NOMO-1 treated with DMSO at 0.1 percent for 48 hours (cell line): ENCODE measurements around the gene KCNH2.
"Not testable (repeated sequence)": the region's sequence is repeated elsewhere in the genome, so short reads cannot be mapped to it uniquely, and the experiment has no call there.

Source experiments
- DNase-seq: peaks from one replicate; lab custom pipeline; 2025; ENCODE audit not compliant: unreplicated experiment; lab: John Stamatoyannopoulos, UW

KCNH2 gene

DNA sequence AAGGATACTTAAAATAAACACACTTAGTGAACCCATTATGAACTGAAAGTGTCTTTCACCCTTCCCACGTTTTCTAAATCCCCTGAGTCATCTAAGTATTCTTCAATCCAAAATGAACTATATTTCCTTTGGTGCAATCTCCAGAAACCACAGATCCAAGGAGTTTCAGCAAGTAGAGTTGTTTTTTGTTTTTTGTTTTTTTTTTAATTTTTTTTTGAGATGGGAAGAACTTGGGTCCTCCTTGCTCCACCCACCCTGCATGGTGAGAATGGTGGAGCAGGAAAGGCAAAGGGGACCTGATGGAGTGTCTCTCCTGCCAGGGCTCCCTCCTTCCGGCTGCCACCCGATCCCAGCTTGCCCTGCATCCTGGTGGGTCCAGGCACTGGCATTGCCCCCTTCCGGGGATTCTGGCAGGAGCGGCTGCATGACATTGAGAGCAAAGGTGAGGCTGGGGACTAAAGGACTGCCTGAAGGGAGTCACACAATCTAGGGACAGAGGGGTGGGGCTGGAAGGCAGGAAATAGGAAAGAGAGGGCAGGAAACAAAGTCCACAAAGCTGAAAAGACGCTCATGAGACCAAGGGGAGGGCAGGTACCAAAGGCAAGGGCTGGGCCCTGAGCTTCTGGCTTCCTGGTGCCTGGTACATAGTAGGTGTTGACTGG is 34.0 kb upstream of the KCNH2 start:
- DNase-seq, result no peak

DNA sequence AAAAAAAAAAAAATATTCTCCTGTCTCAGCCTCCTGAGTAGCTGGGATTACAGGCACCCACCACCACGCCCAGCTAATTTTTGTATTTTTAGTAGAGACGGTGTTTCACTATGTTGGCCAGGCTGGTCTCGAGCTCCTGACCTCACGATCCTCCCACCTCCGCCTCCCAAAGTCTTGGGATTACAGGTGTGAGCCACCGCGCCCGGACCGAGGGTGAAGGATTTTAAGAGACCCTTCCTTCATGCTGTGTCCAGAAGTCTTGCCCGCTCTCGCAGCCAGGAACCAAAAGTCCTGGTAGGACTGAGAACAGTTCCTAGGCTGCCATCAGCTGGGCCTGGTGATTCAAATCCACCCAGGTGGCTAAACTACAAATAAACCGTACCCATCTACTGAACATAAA is 33.5 kb upstream of the KCNH2 start:
- DNase-seq, result not testable (repeated sequence)

GRCh38 chr7:151011097-151011409 is 32.9 kb upstream of the KCNH2 start:
- DNase-seq, result no peak

DNA sequence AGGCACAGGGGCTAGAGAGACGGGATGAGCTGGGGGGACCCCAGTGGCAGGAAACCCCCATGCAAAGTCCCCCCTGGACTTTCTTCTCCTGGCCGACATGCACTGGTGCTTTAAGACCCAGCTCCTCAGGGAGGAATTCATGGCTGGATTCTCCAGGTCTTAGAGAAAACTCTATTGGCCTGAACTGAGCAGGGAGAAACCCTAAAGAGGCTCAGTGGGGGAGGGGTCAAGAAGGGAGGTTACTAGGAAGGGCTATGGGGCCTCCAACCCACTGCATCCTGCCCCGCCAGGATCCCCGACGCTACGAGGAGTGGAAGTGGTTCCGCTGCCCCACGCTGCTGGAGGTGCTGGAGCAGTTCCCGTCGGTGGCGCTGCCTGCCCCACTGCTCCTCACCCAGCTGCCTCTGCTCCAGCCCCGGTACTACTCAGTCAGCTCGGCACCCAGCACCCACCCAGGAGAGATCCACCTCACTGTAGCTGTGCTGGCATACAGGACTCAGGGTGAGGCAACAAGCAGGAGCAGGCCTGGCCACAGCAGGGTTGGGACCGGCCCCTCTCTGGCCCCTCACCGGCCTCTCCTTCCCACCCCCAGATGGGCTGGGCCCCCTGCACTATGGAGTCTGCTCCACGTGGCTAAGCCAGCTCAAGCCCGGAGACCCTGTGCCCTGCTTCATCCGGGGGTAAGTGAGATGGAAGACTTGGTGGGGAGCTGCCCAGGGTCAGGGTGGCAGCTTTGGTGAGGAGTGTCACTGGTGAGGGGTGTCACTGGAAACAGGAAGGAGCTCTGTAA is 32.4 kb upstream of the KCNH2 start:
- DNase-seq, result no peak

GRCh38 chr7:151010037-151010306 is 31.9 kb upstream of the KCNH2 start:
- no peak for DNase-seq

DNA sequence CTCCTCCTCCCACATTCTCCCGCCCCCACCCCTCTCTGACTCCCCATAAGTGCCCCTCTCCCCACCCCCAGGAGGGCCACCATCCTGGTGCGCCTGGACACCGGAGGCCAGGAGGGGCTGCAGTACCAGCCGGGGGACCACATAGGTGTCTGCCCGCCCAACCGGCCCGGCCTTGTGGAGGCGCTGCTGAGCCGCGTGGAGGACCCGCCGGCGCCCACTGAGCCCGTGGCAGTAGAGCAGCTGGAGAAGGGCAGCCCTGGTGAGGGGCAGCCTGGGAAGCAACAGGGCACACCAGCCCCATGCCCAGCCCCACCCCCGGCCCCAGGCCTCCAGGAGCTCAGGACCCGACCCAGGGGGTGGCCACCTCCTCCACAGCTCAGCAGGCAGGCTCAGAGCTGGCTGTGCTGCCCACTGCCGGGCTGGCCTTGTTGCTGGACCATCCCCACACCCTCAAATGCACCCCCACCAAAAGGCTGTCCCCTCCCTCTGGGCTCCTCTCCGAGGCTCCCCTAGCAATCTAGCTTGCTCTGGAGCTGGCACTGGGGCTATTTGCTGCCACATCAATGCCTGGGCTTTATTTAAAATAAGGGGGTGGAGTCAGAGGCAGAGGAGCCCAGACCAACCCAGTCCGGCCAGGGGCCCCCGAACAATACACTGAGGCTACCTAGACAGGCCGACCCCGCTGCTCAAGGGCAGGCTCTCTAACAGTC is 31.4 kb upstream of the KCNH2 start:
- DNase-seq, result no peak

- peak; percentile 41 for DNase-seq
Measured at GRCh38 chr7:151008511-151009323, 30.6 kb upstream of the KCNH2 start.

GRCh38 chr7:151008143-151008510 is 30.0 kb upstream of the KCNH2 start:
- no peak for DNase-seq

DNA sequence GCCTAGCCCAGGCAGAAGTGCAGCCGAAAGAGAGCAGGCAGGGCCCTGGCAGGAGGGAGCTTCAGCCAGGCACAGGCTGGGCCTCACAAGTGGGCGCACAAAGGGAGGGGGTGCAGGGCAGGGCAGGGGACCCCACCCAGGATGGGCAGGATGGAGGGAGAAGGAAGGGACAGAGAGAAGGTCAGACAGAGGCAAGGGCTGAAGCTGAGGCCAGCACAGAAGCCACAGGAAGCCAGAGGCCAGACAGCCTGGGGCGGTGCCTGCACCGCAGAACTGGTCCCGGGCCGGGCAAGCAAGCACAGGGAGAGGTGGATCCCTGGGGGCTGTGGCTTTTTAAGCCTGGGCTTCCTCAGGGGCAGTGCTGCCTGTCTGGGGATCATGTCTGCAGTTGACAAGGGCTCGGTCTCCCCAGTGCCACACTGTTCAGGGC is 29.4 kb upstream of the KCNH2 start:
- no peak for DNase-seq

- DNase-seq, result no peak
Measured at GRCh38 chr7:151006590-151007300, 28.6 kb upstream of the KCNH2 start.

DNA sequence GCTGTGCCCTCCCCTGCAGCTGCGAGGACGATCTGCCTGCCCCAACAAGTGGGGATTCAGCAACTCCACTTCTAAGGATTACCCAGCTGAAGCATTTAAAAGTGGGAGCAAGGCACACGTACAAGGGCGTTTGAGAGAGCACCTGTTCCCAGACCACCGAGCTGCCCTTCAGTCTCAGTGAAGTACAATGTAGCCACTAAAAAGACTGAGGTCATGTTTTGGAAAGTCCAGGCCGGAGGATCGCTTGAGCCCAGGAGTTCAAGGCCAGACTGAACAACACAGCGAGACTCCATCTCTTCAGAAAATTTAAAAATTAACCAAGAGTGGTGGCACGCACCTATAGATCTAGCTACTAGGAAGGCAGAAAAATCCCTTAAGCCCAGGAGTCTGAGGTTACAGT is 27.4 kb upstream of the KCNH2 start:
- DNase-seq, result no peak

GRCh38 chr7:151003572-151003971 is 25.5 kb upstream of the KCNH2 start:
- no peak for DNase-seq

- DNase-seq, result no peak
Measured at GRCh38 chr7:151001546-151001945, 23.4 kb upstream of the KCNH2 start.

GRCh38 chr7:151000897-151001495 is 22.9 kb upstream of the KCNH2 start:
- DNase-seq, result no peak

GRCh38 chr7:150999497-151000230 is 21.5 kb upstream of the KCNH2 start:
- DNase-seq, result no peak

DNA sequence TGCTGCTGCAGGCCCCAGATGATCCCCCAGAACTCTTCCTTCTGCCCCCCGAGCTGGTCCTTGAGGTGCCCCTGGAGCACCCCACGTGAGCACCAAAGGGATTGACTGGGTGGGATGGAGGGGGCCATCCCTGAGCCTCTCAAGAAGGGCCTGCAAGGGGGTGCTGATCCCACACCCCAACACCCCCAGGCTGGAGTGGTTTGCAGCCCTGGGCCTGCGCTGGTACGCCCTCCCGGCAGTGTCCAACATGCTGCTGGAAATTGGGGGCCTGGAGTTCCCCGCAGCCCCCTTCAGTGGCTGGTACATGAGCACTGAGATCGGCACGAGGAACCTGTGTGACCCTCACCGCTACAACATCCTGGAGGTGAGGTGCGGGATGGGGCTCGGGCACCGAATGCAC is 20.9 kb upstream of the KCNH2 start:
- DNase-seq, result no peak

- no peak for DNase-seq
Measured at GRCh38 chr7:150998341-150998740, 20.2 kb upstream of the KCNH2 start.

DNA sequence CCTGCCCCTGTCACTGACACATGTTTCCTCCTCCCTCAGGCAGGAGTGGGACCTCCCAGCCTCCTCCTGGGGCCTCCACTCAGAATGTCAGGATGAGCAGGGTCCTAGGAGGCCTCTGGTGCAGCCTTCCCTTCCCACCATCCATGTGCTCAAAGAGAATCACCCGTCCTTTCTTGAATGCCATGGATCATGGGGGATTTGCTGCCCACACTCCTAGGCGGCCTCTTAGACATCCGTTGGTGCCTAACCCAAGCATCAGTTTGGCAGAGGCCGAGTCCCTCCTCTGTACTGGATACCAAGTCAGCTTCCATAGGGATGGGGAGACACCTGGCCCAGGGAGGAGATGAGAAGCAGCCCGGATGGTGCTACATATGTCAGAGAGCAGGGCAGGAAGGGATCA is 19.7 kb upstream of the KCNH2 start:
- DNase-seq, result no peak

- no peak for DNase-seq
Measured at GRCh38 chr7:150997075-150997511, 19.0 kb upstream of the KCNH2 start.
